Activated CD4-positive, alpha-beta memory T cell treated with anti-CD3 and anti-CD28 coated beads for 36 hours (primary cell): ENCODE measurements around the gene AMOTL1. TPM values are rescaled to one million over a fixed set of nuclear protein-coding genes. Genes with fewer than 3 reads are reported as not detected.

Experiments
- CTCF ChIA-PET: fragments of 350-600 bp; sonication (Branson Sonifier 250); formaldehyde crosslinking; loops from one replicate; lab custom pipeline; 2021; ENCODE audit warnings: antibody characterized with exemption, inconsistent platforms; lab: Charles Lee
- POLR2A ChIA-PET: fragments of 350-600 bp; sonication (Branson Sonifier 250); formaldehyde crosslinking; loops from one replicate; lab custom pipeline; 2021; ENCODE audit warnings: antibody characterized with exemption; lab: Charles Lee
- DNase-seq: peaks from one replicate; pipeline ENCODE4 v3.0.0-alpha.2; 2020
- H3K27ac Mint-ChIP-seq: one replicate; pipeline ENCODE4 v1.8.0; 2021; ENCODE audit warnings: mixed read lengths
- H3K27me3 Mint-ChIP-seq: one replicate; pipeline ENCODE4 v1.8.0; 2021; ENCODE audit warnings: mixed read lengths
- H3K36me3 Mint-ChIP-seq: one replicate; pipeline ENCODE4 v1.8.0; 2021; ENCODE audit warnings: mixed read lengths
- H3K4me1 Mint-ChIP-seq: one replicate; pipeline ENCODE4 v1.8.0; 2021; ENCODE audit warnings: low read depth, mixed read lengths
- H3K4me3 Mint-ChIP-seq: one replicate; pipeline ENCODE4 v1.8.0; 2021; ENCODE audit warnings: mild to moderate bottlenecking, mixed read lengths
- H3K9me3 Mint-ChIP-seq: one replicate; pipeline ENCODE4 v1.8.0; 2021; ENCODE audit warnings: mixed read lengths
- intact Hi-C: fragments of 100-400 bp; cut with micrococcal nuclease; formaldehyde crosslinking; loops from one replicate; pipeline ENCODE4 v1.15.1; 2023
- total RNA-seq, 2 experiments: library from RNA; stranded (reverse); gene quantifications; one replicate each; pipeline ENCODE4 v1.2.3, GENCODE V29; 2021

Gene AMOTL1
- total RNA-seq, 2 experiments from 2014 or later, result 0.24 to 0.31 TPM

GRCh38 chr11:94822080-94822479 is 53.9 kb downstream of the AMOTL1 start:
- H3K4me1 Mint-ChIP-seq, result no peaks in the 10 kb centered on the region
- POLR2A ChIA-PET, result no interaction called here
- intact Hi-C loops, result no loop called here

GRCh38 chr11:94823102-94823732 is 55.1 kb downstream of the AMOTL1 start:
- DNase-seq, result no peak
- Mint-ChIP-seq H3K9me3 (no peaks in the 10 kb centered on the region), H3K27ac (no peak overlapping the region), H3K27me3 (no peaks in the 10 kb centered on the region), H3K4me3 (no peak overlapping the region), H3K4me1 (no peaks in the 10 kb centered on the region), H3K36me3 (no peaks in the 10 kb centered on the region)
- ChIA-PET CTCF (no interaction called here), POLR2A (no interaction called here)
- intact Hi-C loops, result no loop called here

More at GRCh38 chr11:94822080-94822479, 53.9 kb downstream of the AMOTL1 start:
- Mint-ChIP-seq H3K27me3 (no peaks in the 10 kb centered on the region), H3K36me3 (no peaks in the 10 kb centered on the region), H3K9me3 (no peaks in the 10 kb centered on the region), H3K27ac (no peak overlapping the region), H3K4me3 (no peak overlapping the region)
- CTCF ChIA-PET, result no interaction called here
- no peak for DNase-seq

GRCh38 chr11:94825031-94825430 is 56.9 kb downstream of the AMOTL1 start:
- intact Hi-C loops, result no loop called here
- H3K27ac Mint-ChIP-seq, result no peak overlapping the region
- H3K9me3 Mint-ChIP-seq, result no peaks in the 10 kb centered on the region
- no peak for DNase-seq
- H3K4me1 Mint-ChIP-seq, result no peaks in the 10 kb centered on the region
- CTCF ChIA-PET, result no interaction called here
- H3K27me3 Mint-ChIP-seq, result no peaks in the 10 kb centered on the region
- no peak overlapping the region for H3K4me3 Mint-ChIP-seq
- H3K36me3 Mint-ChIP-seq, result no peaks in the 10 kb centered on the region
- POLR2A ChIA-PET, result no interaction called here

- Mint-ChIP-seq H3K4me1 (no peaks in the 10 kb centered on the region), H3K36me3 (no peaks in the 10 kb centered on the region), H3K27ac (no peak overlapping the region), H3K9me3 (no peaks in the 10 kb centered on the region), H3K4me3 (no peak overlapping the region), H3K27me3 (no peaks in the 10 kb centered on the region)
- intact Hi-C loops, result no loop called here
- ChIA-PET POLR2A (no interaction called here), CTCF (no interaction called here)
- DNase-seq, result no peak
These were observed 57.3 kb downstream of the AMOTL1 start for GRCh38 chr11:94825481-94825880.

- Mint-ChIP-seq H3K4me1 (no peaks in the 10 kb centered on the region), H3K4me3 (no peak overlapping the region), H3K9me3 (no peaks in the 10 kb centered on the region), H3K27ac (no peak overlapping the region), H3K27me3 (no peaks in the 10 kb centered on the region), H3K36me3 (no peaks in the 10 kb centered on the region)
- intact Hi-C loops, result no loop called here
- DNase-seq, result no peak
- ChIA-PET CTCF (no interaction called here), POLR2A (no interaction called here)
These were observed 58.3 kb downstream of the AMOTL1 start for GRCh38 chr11:94826415-94826814.

- Mint-ChIP-seq H3K27me3 (peaks cover 2% of the 10 kb centered on the region), H3K9me3 (no peaks in the 10 kb centered on the region), H3K4me3 (no peak overlapping the region), H3K4me1 (no peaks in the 10 kb centered on the region), H3K27ac (no peak overlapping the region), H3K36me3 (no peaks in the 10 kb centered on the region)
- intact Hi-C loops, result no loop called here
- ChIA-PET POLR2A (no interaction called here), CTCF (no interaction called here)
- no peak for DNase-seq
These were observed 59.9 kb downstream of the AMOTL1 start for GRCh38 chr11:94828088-94828487.

- Mint-ChIP-seq H3K36me3 (no peaks in the 10 kb centered on the region), H3K9me3 (no peaks in the 10 kb centered on the region), H3K4me3 (no peak overlapping the region), H3K4me1 (no peaks in the 10 kb centered on the region), H3K27ac (no peak overlapping the region), H3K27me3 (peaks cover 2% of the 10 kb centered on the region)
- intact Hi-C loops, result no loop called here
- ChIA-PET CTCF (no interaction called here), POLR2A (no interaction called here)
- DNase-seq, result no peak
These were observed 62.8 kb downstream of the AMOTL1 start for GRCh38 chr11:94830722-94831510.

GRCh38 chr11:94831529-94831928 is 63.4 kb downstream of the AMOTL1 start:
- no peak for DNase-seq

GRCh38 chr11:94832604-94833235 is 64.6 kb downstream of the AMOTL1 start:
- CTCF ChIA-PET, result no interaction called here
- DNase-seq, result no peak
- Mint-ChIP-seq H3K27me3 (peaks cover 2% of the 10 kb centered on the region), H3K9me3 (no peaks in the 10 kb centered on the region), H3K4me3 (no peak overlapping the region), H3K27ac (no peak overlapping the region), H3K36me3 (no peaks in the 10 kb centered on the region), H3K4me1 (no peaks in the 10 kb centered on the region)
- POLR2A ChIA-PET, result no interaction called here
- intact Hi-C loops, result no loop called here

More at GRCh38 chr11:94831529-94831928, 63.4 kb downstream of the AMOTL1 start:
- no peak overlapping the region for H3K27ac Mint-ChIP-seq
- no peaks in the 10 kb centered on the region for H3K36me3 Mint-ChIP-seq
- peaks cover 2% of the 10 kb centered on the region for H3K27me3 Mint-ChIP-seq
- H3K9me3 Mint-ChIP-seq, result no peaks in the 10 kb centered on the region
- H3K4me3 Mint-ChIP-seq, result no peak overlapping the region
- CTCF ChIA-PET, result no interaction called here
- no peaks in the 10 kb centered on the region for H3K4me1 Mint-ChIP-seq
- POLR2A ChIA-PET, result no interaction called here
- intact Hi-C loops, result no loop called here

- intact Hi-C loops, result no loop called here
- no peak for DNase-seq
- H3K27me3 Mint-ChIP-seq, result peaks cover 5% of the 10 kb centered on the region
- POLR2A ChIA-PET, result no interaction called here
- no peak overlapping the region for H3K27ac Mint-ChIP-seq
- no peaks in the 10 kb centered on the region for H3K36me3 Mint-ChIP-seq
- CTCF ChIA-PET, result no interaction called here
- H3K4me3 Mint-ChIP-seq, result no peak overlapping the region
- H3K4me1 Mint-ChIP-seq, result no peaks in the 10 kb centered on the region
- H3K9me3 Mint-ChIP-seq, result no peaks in the 10 kb centered on the region
These were observed 66.9 kb downstream of the AMOTL1 start for GRCh38 chr11:94834911-94835593.

GRCh38 chr11:94835594-94835927 is 67.4 kb downstream of the AMOTL1 start:
- ChIA-PET POLR2A (no interaction called here), CTCF (interaction anchor here (1.0 kb wide), 1 partner anchor 53 kb away, joined by 3 read pairs; no protein-coding TSS in a partner anchor)
- no peak for DNase-seq
- Mint-ChIP-seq H3K27me3 (peaks cover 5% of the 10 kb centered on the region), H3K4me1 (no peaks in the 10 kb centered on the region), H3K9me3 (no peaks in the 10 kb centered on the region), H3K36me3 (no peaks in the 10 kb centered on the region), H3K27ac (no peak overlapping the region), H3K4me3 (no peak overlapping the region)
- intact Hi-C loops, result no loop called here

- intact Hi-C loops, result no loop called here
- CTCF ChIA-PET, result no interaction called here
These were observed 69.2 kb downstream of the AMOTL1 start for GRCh38 chr11:94837317-94837716.

More at GRCh38 chr11:94837317-94837716, 69.2 kb downstream of the AMOTL1 start:
- H3K27me3 Mint-ChIP-seq, result peaks cover 5% of the 10 kb centered on the region
- H3K4me1 Mint-ChIP-seq, result no peaks in the 10 kb centered on the region
- no peaks in the 10 kb centered on the region for H3K36me3 Mint-ChIP-seq
- no peak overlapping the region for H3K27ac Mint-ChIP-seq
- no peaks in the 10 kb centered on the region for H3K9me3 Mint-ChIP-seq
- H3K4me3 Mint-ChIP-seq, result no peak overlapping the region
- DNase-seq, result no peak
- POLR2A ChIA-PET, result no interaction called here
